Thoracic aorta (tissue), 2 donors: Measurements from ENCODE around the gene CHEK2. TPM values are rescaled to one million over a fixed set of nuclear protein-coding genes. Genes with fewer than 3 reads are reported as not detected.
"Not testable (repeated sequence)": the region's sequence is repeated elsewhere in the genome, so short reads cannot be mapped to it uniquely, and the experiment has no call there.

Experiments
- ATAC-seq: fragments of 150-250 bp; one replicate; pipeline ENCODE4 v1.8.0; 2017; ENCODE audit warnings: low read depth; ENCODE audit not compliant: insufficient number of reproducible peaks, low FRiP score
- DNase-seq: peaks from one replicate; pipeline ENCODE4 v3.0.0-alpha.2; 2020; ENCODE audit warnings: low spot score
- H3K27ac ChIP-seq, 2 donors: fragments of 200-600 bp; sonication (generic); 1 replicate in 1 of 2; 2 replicates in 1 of 2; pipeline ENCODE4 v1.5.1; 2016; ENCODE audit warnings: mild to moderate bottlenecking in 2 of 2, moderate library complexity in 2 of 2
- H3K27me3 ChIP-seq: fragments of 200-600 bp; sonication (generic); replicated peaks from 2 replicates; pipeline ENCODE4 v1.6.0; 2016; ENCODE audit warnings: mild to moderate bottlenecking; ENCODE audit not compliant: insufficient read depth
- H3K36me3 ChIP-seq: fragments of 200-600 bp; sonication (generic); one replicate; pipeline ENCODE4 v1.5.1; 2016
- H3K4me1 ChIP-seq, 2 donors: fragments of 200-600 bp; sonication (generic); 1 replicate in 1 of 2; 2 replicates in 1 of 2; pipeline versions ENCODE4 v1.5.1 to v1.6.0; 2016; ENCODE audit warnings: low read depth in 2 of 2, mild to moderate bottlenecking in 1 of 2; ENCODE audit not compliant: control insufficient read depth in 1 of 2
- H3K4me3 ChIP-seq: fragments of 200-600 bp; sonication (generic); 2 replicates; pipeline ENCODE4 v1.5.1; 2016; ENCODE audit warnings: mild to moderate bottlenecking
- H3K9me3 ChIP-seq: fragments of 200-600 bp; sonication (generic); 2 replicates; pipeline ENCODE4 v1.5.1; 2016
- CTCF ChIP-seq: fragments of 200-600 bp; sonication (generic); IDR thresholded peaks from one replicate; pipeline ENCODE4 v1.5.1; 2019; ENCODE audit warnings: antibody characterized with exemption
- total RNA-seq, 2 donors: library from RNA; depleted of rRNA; stranded (reverse); fragments of >200 nt; gene quantifications; one replicate each; pipeline versions ENCODE4 v1.1.0 to v1.2.3, GENCODE V29; 2016

Gene CHEK2
- total RNA-seq, 2 donors from 2014 or later: 7.9 to 8.3 TPM

DNA sequence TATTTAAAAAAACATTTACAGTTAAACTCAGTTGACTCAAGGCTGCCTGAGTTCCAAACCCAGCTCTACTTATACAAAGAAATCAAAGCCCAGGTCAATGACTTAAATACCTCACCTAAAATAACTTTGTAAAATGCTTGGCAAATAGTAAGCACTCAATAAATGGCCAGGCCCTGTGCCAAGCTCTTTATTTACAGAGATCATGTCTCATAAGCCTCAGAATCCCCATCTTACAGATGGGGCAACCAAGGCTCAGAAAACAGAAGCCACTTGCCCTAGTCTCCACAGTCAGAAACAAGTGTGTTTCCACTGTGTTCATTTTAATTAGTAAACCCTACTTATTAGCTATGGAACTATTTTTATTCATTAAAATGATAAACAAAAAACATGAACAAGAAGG is 31.5 kb downstream of the CHEK2 start:
- no peaks in the 10 kb centered on the region for H3K27me3 ChIP-seq
- H3K4me1 ChIP-seq: peaks cover 0 to 14% of the 10 kb centered on the region in 2 donors
- no peak overlapping the region for H3K27ac ChIP-seq
- no peak for TF ChIP-seq CTCF
- no peak for ATAC-seq
- no peak overlapping the region for H3K4me3 ChIP-seq
- no peaks in the 10 kb centered on the region for H3K9me3 ChIP-seq
- no peaks in the 10 kb centered on the region for H3K36me3 ChIP-seq
- DNase-seq: no peak

- Histone ChIP-seq H3K27ac (no peak overlapping the region), H3K9me3 (no peaks in the 10 kb centered on the region), H3K36me3 (no peaks in the 10 kb centered on the region), H3K4me3 (no peak overlapping the region), H3K27me3 (no peaks in the 10 kb centered on the region), H3K4me1 (peaks cover 0 to 2% of the 10 kb centered on the region in 2 donors)
- DNase-seq (no peak), ATAC-seq (no peak)
- no peak for TF ChIP-seq CTCF
Observed at GRCh38 chr22:28706845-28707244, 34.8 kb downstream of the CHEK2 start.

GRCh38 chr22:28703436-28703835 is 38.2 kb downstream of the CHEK2 start:
- no peak for TF ChIP-seq CTCF
- Histone ChIP-seq H3K27ac (no peak overlapping the region), H3K36me3 (no peaks in the 10 kb centered on the region), H3K4me3 (no peak overlapping the region), H3K9me3 (no peaks in the 10 kb centered on the region), H3K4me1 (no peaks in the 10 kb centered on the region), H3K27me3 (no peaks in the 10 kb centered on the region)
- DNase-seq (no peak), ATAC-seq (no peak)

- H3K4me1 ChIP-seq: no peaks in the 10 kb centered on the region
Observed at GRCh38 chr22:28702891-28703290, 38.7 kb downstream of the CHEK2 start.

DNA sequence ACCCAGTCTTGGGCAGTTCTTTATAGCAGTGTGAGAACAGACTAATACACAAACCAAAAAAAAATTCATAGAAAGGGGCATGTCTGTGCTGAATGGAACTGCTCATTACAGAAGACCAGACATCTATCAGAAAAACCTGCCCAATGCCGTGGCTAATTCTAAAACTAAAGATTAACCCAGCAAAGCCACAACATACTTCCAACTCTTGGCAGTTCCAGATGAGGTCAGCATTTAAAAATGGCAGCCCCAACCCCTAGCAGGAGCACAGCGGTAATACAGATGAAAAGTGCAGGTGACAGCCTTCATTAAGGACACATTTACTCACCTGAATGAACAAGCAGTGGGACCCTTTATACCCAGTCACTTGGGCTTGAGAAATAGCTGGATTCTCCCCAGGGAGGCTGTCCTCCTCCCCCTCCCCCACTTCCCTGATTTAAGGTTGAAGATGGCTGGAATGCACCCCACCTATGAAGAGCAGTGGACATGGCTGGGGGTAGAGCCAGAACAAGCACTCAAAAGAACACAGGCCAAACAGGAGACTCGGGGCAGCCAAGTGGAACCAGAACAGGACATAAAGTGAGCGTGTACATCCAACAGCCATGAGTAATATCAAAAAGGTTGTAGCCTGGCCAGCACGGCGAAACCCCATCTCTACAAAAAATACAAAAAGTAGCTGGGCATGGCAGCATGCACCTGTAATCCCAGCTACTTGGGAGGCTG is 48.4 kb downstream of the CHEK2 start:
- ATAC-seq, H3K4me1 ChIP-seq, DNase-seq, H3K27me3 ChIP-seq, H3K4me3 ChIP-seq, H3K9me3 ChIP-seq, H3K27ac ChIP-seq, H3K36me3 ChIP-seq: not testable (repeated sequence)

More at GRCh38 chr22:28702891-28703290, 38.7 kb downstream of the CHEK2 start:
- H3K9me3 ChIP-seq: no peaks in the 10 kb centered on the region
- DNase-seq: no peak
- H3K4me3 ChIP-seq: no peak overlapping the region
- H3K36me3 ChIP-seq: no peaks in the 10 kb centered on the region
- no peak overlapping the region for H3K27ac ChIP-seq
- no peak for ATAC-seq
- TF ChIP-seq CTCF: no peak
- H3K27me3 ChIP-seq: no peaks in the 10 kb centered on the region

DNA sequence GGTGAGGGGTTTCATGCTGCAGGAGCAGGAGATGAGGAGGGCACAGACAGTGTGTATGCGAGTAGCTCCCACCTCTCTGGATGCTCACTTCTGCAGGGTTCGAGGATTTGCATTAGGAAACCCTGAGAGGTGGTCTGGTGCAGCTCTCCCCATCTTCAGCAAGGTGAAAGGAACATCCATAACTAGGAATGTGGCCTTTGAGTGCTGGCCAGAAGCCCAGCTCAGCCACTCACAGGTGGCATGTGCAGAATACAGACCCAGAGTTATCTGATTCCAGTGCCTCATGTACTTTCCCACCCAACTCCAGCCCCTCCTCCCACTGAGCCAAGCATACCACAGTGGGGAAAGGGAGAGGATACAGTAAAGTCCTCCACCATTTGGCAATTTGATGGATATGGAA is 51.8 kb downstream of the CHEK2 start:
- ATAC-seq, H3K27ac ChIP-seq: not testable (repeated sequence)

GRCh38 chr22:28682966-28683365 is 58.7 kb downstream of the CHEK2 start:
- not testable (repeated sequence) for H3K27me3 ChIP-seq, H3K27ac ChIP-seq, H3K4me1 ChIP-seq, H3K36me3 ChIP-seq, H3K4me3 ChIP-seq, H3K9me3 ChIP-seq, DNase-seq, ATAC-seq

More for the DNA sequence above, 51.8 kb downstream of the CHEK2 start:
- not testable (repeated sequence) for H3K4me3 ChIP-seq, H3K9me3 ChIP-seq, DNase-seq, H3K27me3 ChIP-seq, H3K36me3 ChIP-seq, H3K4me1 ChIP-seq

GRCh38 chr22:28680813-28681490 is 60.7 kb downstream of the CHEK2 start:
- not testable (repeated sequence) for DNase-seq, H3K36me3 ChIP-seq, H3K9me3 ChIP-seq, H3K4me3 ChIP-seq, H3K27ac ChIP-seq, H3K27me3 ChIP-seq, H3K4me1 ChIP-seq, ATAC-seq
